Spinal cord (tissue), 10 donors: ENCODE data around the gene SCAPER. TPM values are rescaled to one million over a fixed set of nuclear protein-coding genes. Genes with fewer than 3 reads are reported as not detected.

Experiments used
- DNase-seq, 6 donors: peaks; one replicate each; pipeline versions ENCODE4 v3.0.0 to v3.0.0-alpha.2; 2013 to 2015; ENCODE audit warnings: low spot score in 6 of 6, low read depth in 4 of 6
- H3K27ac ChIP-seq: one replicate; pipeline ENCODE4 v1.5.1; 2013; ENCODE audit warnings: low read depth, low read length, control low read depth
- H3K27me3 ChIP-seq: one replicate; pipeline ENCODE4 v1.6.1; 2013; ENCODE audit warnings: low read length; ENCODE audit not compliant: control insufficient read depth, insufficient read depth
- H3K36me3 ChIP-seq: one replicate; pipeline ENCODE4 v1.6.1; 2013; ENCODE audit warnings: low read length; ENCODE audit not compliant: control insufficient read depth, insufficient read depth
- H3K4me1 ChIP-seq: one replicate; pipeline ENCODE4 v1.6.1; 2013; ENCODE audit warnings: low read length; ENCODE audit not compliant: control insufficient read depth, insufficient read depth
- H3K4me3 ChIP-seq: one replicate; pipeline ENCODE4 v1.5.1; 2013; ENCODE audit warnings: low read depth, low read length, control low read depth
- H3K9me3 ChIP-seq: one replicate; pipeline ENCODE4 v1.6.1; 2013; ENCODE audit warnings: low read length; ENCODE audit not compliant: control insufficient read depth, insufficient read depth
- WGBS: methylation state at CpG from one replicate; pipeline ENCODE4 v1.1.5; 2013; ENCODE audit warnings: missing lambda C conversion rate; ENCODE audit not compliant: insufficient coverage; 5-methylcytosine and 5-hydroxymethylcytosine counted together
- polyA plus RNA-seq, 2 donors: library from polyadenylated mRNA; unstranded; fragments of 120-200 nt; gene quantifications; one replicate each; pipeline ENCODE4 v1.2.1, GENCODE V29; 2013; ENCODE audit not compliant: insufficient read length in 2 of 2
- total RNA-seq, 2 donors: library from RNA; depleted of rRNA in 1 of 2; stranded (reverse); fragments of 120-200 nt in 1 of 2; fragments of >200 nt in 1 of 2; gene quantifications; one replicate each; pipeline versions ENCODE4 v1.2.3 to v1.2.4, GENCODE V29; 2013 to 2014
- donor health status: healthy.

SCAPER gene
- total and polyA plus RNA-seq, 4 donors, result 33.2 to 70.3 (median 46.9) TPM

GRCh38 chr15:76381366-76381765 lies 523.8 kb downstream of the SCAPER start:
- H3K36me3 ChIP-seq, result no peaks in the 10 kb centered on the region
- no peak overlapping the region for H3K27ac ChIP-seq
- no peak for DNase-seq
- H3K4me1 ChIP-seq, result no peaks in the 10 kb centered on the region
- H3K27me3 ChIP-seq, result no peaks in the 10 kb centered on the region
- no peaks in the 10 kb centered on the region for H3K9me3 ChIP-seq
- WGBS, result 88% methylated on average over 2 of the region's 4 CpGs
- H3K4me3 ChIP-seq, result no peak overlapping the region

DNA sequence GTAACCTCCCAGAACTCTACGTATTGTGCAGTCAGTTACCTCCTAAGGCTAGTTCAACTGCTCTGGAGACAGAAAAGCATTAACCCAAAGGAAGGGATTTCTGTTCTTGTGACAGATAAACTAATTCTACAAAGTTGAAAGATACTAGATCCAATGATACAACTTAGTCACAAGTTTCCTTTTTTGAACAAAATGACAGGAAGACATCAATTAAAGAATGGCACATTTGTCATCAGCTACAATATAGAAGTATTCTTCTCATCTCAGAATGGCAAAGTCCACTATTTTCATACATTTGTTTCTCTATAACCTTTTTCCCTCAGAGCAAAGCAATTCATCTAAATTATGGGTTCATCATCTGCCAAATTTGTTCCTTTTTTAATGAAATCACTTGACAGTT lies 524.9 kb downstream of the SCAPER start:
- H3K36me3 ChIP-seq, result peaks cover 3% of the 10 kb centered on the region
- H3K9me3 ChIP-seq, result no peaks in the 10 kb centered on the region
- H3K27ac ChIP-seq, result no peak overlapping the region
- DNase-seq, result no peak
- no CpG with 5 or more reads among the region's 1 CpG for WGBS
- no peak overlapping the region for H3K4me3 ChIP-seq
- no peaks in the 10 kb centered on the region for H3K4me1 ChIP-seq
- no peaks in the 10 kb centered on the region for H3K27me3 ChIP-seq

DNA sequence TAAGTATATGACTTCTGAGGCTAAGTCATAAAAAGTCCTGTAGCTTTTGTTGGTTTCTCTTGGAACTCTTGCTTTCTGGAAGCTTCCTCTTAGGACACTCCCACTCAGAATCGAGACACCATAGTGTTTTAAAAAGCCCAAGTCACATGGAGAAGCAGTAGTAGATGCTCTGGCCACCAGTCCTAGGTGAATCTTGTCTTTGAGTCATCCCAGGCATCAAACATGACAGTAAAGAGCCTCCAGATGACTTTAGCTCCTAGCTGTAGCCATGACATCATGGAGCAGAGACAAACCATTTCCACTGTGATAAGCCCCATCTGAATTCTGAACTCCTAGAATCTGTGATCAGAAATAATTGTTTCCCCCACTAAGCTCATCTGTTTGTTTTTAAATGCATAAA lies 526.4 kb downstream of the SCAPER start:
- Histone ChIP-seq H3K27ac (no peak overlapping the region), H3K4me3 (no peak overlapping the region), H3K9me3 (no peaks in the 10 kb centered on the region), H3K27me3 (no peaks in the 10 kb centered on the region), H3K36me3 (peaks cover 3% of the 10 kb centered on the region), H3K4me1 (no peaks in the 10 kb centered on the region)
- DNase-seq, result no peak
- WGBS, result 100% methylated on average over 1 of the region's 1 CpG

GRCh38 chr15:76377751-76378150 lies 527.4 kb downstream of the SCAPER start:
- H3K4me3 ChIP-seq, result no peak overlapping the region
- no peaks in the 10 kb centered on the region for H3K9me3 ChIP-seq
- H3K36me3 ChIP-seq, result peaks cover 3% of the 10 kb centered on the region
- H3K27me3 ChIP-seq, result no peaks in the 10 kb centered on the region
- no peaks in the 10 kb centered on the region for H3K4me1 ChIP-seq
- no peak overlapping the region for H3K27ac ChIP-seq
- DNase-seq, result no peak

DNA sequence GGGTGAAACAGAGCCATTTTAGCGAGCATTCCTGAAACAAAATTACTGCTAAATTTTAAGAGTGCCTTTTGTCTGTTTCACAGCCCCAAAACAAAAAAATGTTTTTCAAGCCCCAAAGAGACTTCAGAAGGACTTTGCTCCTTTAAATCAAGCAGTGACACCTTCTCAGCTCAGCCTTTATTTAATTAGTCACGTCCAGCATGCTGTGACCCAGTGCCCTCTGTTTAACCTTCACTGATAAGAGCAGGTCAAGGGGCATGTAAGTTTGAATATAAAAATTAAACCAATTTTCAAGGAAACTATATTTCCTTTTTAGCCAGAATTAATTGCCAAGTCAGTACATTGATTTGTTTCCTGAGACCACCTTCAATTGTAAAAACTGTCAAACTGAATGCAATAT lies 527.9 kb downstream of the SCAPER start:
- Histone ChIP-seq H3K9me3 (no peaks in the 10 kb centered on the region), H3K4me3 (no peak overlapping the region), H3K27ac (no peak overlapping the region)

GRCh38 chr15:76376816-76377215 lies 528.3 kb downstream of the SCAPER start:
- DNase-seq, result no peak

More for the DNA sequence above, 527.9 kb downstream of the SCAPER start:
- WGBS, result 14% methylated on average over 1 of the region's 2 CpGs
- no peak for DNase-seq
- Histone ChIP-seq H3K27me3 (no peaks in the 10 kb centered on the region), H3K4me1 (no peaks in the 10 kb centered on the region), H3K36me3 (peaks cover 3% of the 10 kb centered on the region)

DNA sequence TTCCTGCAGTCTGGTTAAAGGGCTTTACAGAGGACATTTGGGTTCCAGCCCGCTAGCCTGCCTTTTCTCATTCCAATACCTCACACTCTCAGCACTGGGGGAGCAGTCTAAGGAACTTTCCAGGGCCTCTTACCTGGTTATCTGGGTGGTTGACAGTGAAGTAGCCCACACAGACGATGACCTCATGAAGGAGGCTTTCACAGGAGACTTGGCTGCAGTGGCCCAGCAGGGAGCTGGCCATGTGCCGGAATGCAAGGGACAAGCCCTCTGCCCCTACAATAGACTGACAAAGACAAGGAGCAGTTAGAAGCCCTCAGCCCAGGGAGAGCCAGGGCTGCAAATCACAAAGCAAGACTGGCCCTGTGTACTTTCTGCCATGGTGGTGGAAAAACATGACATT lies 529.1 kb downstream of the SCAPER start:
- no peaks in the 10 kb centered on the region for H3K4me1 ChIP-seq
- no peak overlapping the region for H3K4me3 ChIP-seq
- whole genome bisulfite sequencing, result 65% methylated on average over 2 of the region's 3 CpGs
- H3K27ac ChIP-seq, result no peak overlapping the region
- H3K9me3 ChIP-seq, result no peaks in the 10 kb centered on the region
- no peaks in the 10 kb centered on the region for H3K27me3 ChIP-seq
- no peak for DNase-seq
- peaks cover 3% of the 10 kb centered on the region for H3K36me3 ChIP-seq

More at GRCh38 chr15:76376816-76377215, 528.3 kb downstream of the SCAPER start:
- Histone ChIP-seq H3K27ac (no peak overlapping the region), H3K4me3 (no peak overlapping the region), H3K4me1 (no peaks in the 10 kb centered on the region), H3K9me3 (no peaks in the 10 kb centered on the region), H3K27me3 (no peaks in the 10 kb centered on the region), H3K36me3 (peaks cover 3% of the 10 kb centered on the region)
- 55% methylated on average over 6 of the region's 8 CpGs for WGBS

GRCh38 chr15:76368122-76368621 lies 537.0 kb downstream of the SCAPER start:
- Histone ChIP-seq H3K27me3 (no peaks in the 10 kb centered on the region), H3K4me1 (no peaks in the 10 kb centered on the region), H3K36me3 (no peaks in the 10 kb centered on the region), H3K27ac (no peak overlapping the region), H3K9me3 (no peaks in the 10 kb centered on the region), H3K4me3 (no peak overlapping the region)
- peak in 1 of 6 donors; percentile 30 for DNase-seq
- 67% methylated on average over 8 of the region's 11 CpGs for WGBS

- no peaks in the 10 kb centered on the region for H3K27me3 ChIP-seq
- H3K4me1 ChIP-seq, result no peaks in the 10 kb centered on the region
- 43% methylated on average over 1 of the region's 1 CpG for WGBS
- no peak overlapping the region for H3K27ac ChIP-seq
- DNase-seq, result no peak
- no peak overlapping the region for H3K4me3 ChIP-seq
- no peaks in the 10 kb centered on the region for H3K9me3 ChIP-seq
- no peaks in the 10 kb centered on the region for H3K36me3 ChIP-seq
Measured at GRCh38 chr15:76366714-76367113, 538.4 kb downstream of the SCAPER start.

DNA sequence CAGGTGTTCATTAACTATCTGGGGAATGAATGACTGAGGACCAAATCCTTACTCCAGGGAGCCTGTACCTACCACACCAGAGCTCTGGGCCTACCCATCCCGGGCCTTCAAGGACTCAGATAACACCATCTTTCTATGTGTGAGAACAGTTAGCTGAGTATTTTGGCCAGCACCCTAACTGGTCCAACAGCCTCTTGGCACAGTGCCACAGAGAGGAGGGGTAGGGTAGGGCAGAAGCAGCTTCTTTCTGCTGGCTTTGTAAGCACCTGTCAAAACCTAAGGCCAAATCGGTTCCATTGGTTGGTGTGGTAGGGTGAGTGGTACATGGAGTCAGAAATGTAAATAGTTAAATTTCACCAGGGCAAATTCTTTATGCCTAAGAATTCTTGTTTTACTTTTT lies 541.9 kb downstream of the SCAPER start:
- no peaks in the 10 kb centered on the region for H3K9me3 ChIP-seq
- H3K4me1 ChIP-seq, result no peaks in the 10 kb centered on the region
- WGBS, result no CpG with 5 or more reads among the region's 2 CpGs
- DNase-seq, result no peak
- H3K36me3 ChIP-seq, result no peaks in the 10 kb centered on the region
- no peak overlapping the region for H3K4me3 ChIP-seq
- H3K27me3 ChIP-seq, result no peaks in the 10 kb centered on the region
- H3K27ac ChIP-seq, result no peak overlapping the region
